ENCODE measurements around the gene CIRBP. TPM values are rescaled to one million over a fixed set of nuclear protein-coding genes. Genes with fewer than 3 reads are reported as not detected.

Gene CIRBP
- total and polyA plus RNA-seq, 9 donors, result 602 to 1,254 (median 855) TPM

GRCh38 chr19:1312767-1313694 lies 43.9 kb downstream of the CIRBP start:
- intact Hi-C loops (cut with DNase I), result loop anchor here in 1 of 4 donors (10.0 kb wide), 1 partner anchor 132 kb away; no protein-coding TSS in a partner anchor
- peaks cover 4% of the 10 kb centered on the region for H3K4me1 ChIP-seq (ENCODE audit: insufficient read depth)
- H3K27me3 ChIP-seq, result no peaks in the 10 kb centered on the region
- no peak for TF ChIP-seq CTCF (IDR thresholded peaks at IDR 0.05)
- no peak overlapping the region for H3K4me3 ChIP-seq
- no peak overlapping the region for H3K27ac ChIP-seq
- no peaks in the 10 kb centered on the region for H3K9me3 ChIP-seq
- peak in 1 of 5 donors; percentile 26 for DNase-seq
- H3K36me3 ChIP-seq, result no peaks in the 10 kb centered on the region
- WGBS, 3 donors, result 46 to 59% (median 48%) methylated on average over 48 to 61 of the region's 61 CpGs

GRCh38 chr19:1313695-1314613 lies 44.8 kb downstream of the CIRBP start:
- no peak for DNase-seq
- 67 to 71% (median 70%) methylated on average over 32 of the region's 32 CpGs for WGBS, 3 donors
- H3K36me3 ChIP-seq, result no peaks in the 10 kb centered on the region
- H3K4me3 ChIP-seq, result no peak overlapping the region
- H3K9me3 ChIP-seq, result no peaks in the 10 kb centered on the region
- no peak for TF ChIP-seq EP300 (IDR thresholded peaks at IDR 0.05)
- no peak for TF ChIP-seq POLR2A (IDR thresholded peaks at IDR 0.05)
- no peak for TF ChIP-seq CTCF (IDR thresholded peaks at IDR 0.05)
- H3K27ac ChIP-seq, result no peak overlapping the region
- H3K4me1 ChIP-seq (ENCODE audit: insufficient read depth), result peaks cover 4% of the 10 kb centered on the region
- intact Hi-C loops (cut with DNase I), result loop anchor here in 1 of 4 donors (10.0 kb wide), 1 partner anchor 131 kb away; no protein-coding TSS in a partner anchor
- H3K27me3 ChIP-seq, result no peaks in the 10 kb centered on the region

- H3K27me3 ChIP-seq, result no peaks in the 10 kb centered on the region
- H3K36me3 ChIP-seq, result no peaks in the 10 kb centered on the region
- peak; percentile 46 to 78 (median 71) for DNase-seq
- peaks cover 4% of the 10 kb centered on the region for H3K4me1 ChIP-seq (ENCODE audit: insufficient read depth)
- H3K27ac ChIP-seq, result no peak overlapping the region
- no peak overlapping the region for H3K4me3 ChIP-seq
- WGBS, 3 donors, result 5 to 15% (median 9%) methylated on average over 29 to 58 of the region's 58 CpGs
- no peaks in the 10 kb centered on the region for H3K9me3 ChIP-seq
- TF ChIP-seq POLR2A (IDR thresholded peaks at IDR 0.05), result no peak
- TF ChIP-seq EP300 (IDR thresholded peaks at IDR 0.05), result no peak
- TF ChIP-seq CTCF (IDR thresholded peaks at IDR 0.05), result peak; percentile 40 to 75 (median 66)
- intact Hi-C loops (cut with DNase I), result loop anchor here in 1 of 4 donors (10.0 kb wide), 1 partner anchor 129 kb away; no protein-coding TSS in a partner anchor
Observed at GRCh38 chr19:1315470-1316166, 46.5 kb downstream of the CIRBP start.

GRCh38 chr19:1316466-1316865 lies 47.3 kb downstream of the CIRBP start:
- 67 to 81% (median 74%) methylated on average over 13 of the region's 13 CpGs for WGBS, 3 donors
- DNase-seq, result no peak
- Histone ChIP-seq H3K4me1 (ENCODE audit: insufficient read depth) (peaks cover 4% of the 10 kb centered on the region), H3K9me3 (no peaks in the 10 kb centered on the region), H3K27ac (no peak overlapping the region), H3K36me3 (no peaks in the 10 kb centered on the region), H3K27me3 (no peaks in the 10 kb centered on the region), H3K4me3 (no peak overlapping the region)
- TF ChIP-seq POLR2A (IDR thresholded peaks at IDR 0.05) (no peak), CTCF (IDR thresholded peaks at IDR 0.05) (no peak), EP300 (IDR thresholded peaks at IDR 0.05) (no peak)
- intact Hi-C loops (cut with DNase I), result loop anchor here in 1 of 4 donors (10.0 kb wide), 1 partner anchor 128 kb away; no protein-coding TSS in a partner anchor
